ENCODE measurements around the gene KDM4C.

DNA sequence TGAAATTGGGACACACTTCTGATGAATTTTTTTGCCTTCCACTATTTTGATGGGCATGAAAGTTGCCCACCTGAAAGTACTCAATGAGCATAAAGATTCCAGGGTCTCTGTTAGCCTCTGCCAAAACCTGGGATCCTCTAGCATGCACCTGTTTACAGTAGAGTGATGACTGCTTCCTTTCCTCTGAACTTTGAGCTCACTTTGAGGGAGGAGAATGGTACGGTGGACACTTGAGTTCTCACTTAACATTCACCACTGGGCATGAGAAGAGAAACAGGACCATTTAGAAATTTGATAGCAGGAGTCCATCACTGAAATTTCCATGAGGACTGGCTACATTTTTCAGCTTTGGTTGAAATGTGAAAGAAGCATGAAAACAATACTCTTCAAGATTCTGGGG lies 374.8 kb downstream of the KDM4C start:
- TF ChIP-seq CTCF (IDR thresholded peaks at IDR 0.05) (no peak), POLR2A (IDR thresholded peaks at IDR 0.05; ENCODE audit: low read depth) (no peak)
